GM12878 (cell line): ENCODE results near the gene PPA1. TPM values are rescaled to one million over a fixed set of nuclear protein-coding genes. Genes with fewer than 3 reads are reported as not detected.
"Not testable (repeated sequence)": the region's sequence is repeated elsewhere in the genome, so short reads cannot be mapped to it uniquely, and the experiment has no call there.

Experiments
- ATAC-seq: fragments of 200-7000 bp; cut with Tn5 transposase; 3 replicates; pipeline ENCODE4 v1.9.1; 2020; ENCODE audit warnings: mild to moderate bottlenecking, moderate library complexity
- BruUV-seq: library from RNA; stranded (reverse); fragments of 400-500 nt; replicated peaks from 2 replicates; lab custom pipeline; 2021; lab: Mats Ljungman, UMichigan
- CTCF ChIA-PET: fragments of 300-600 bp; sonication (Branson Sonifier 250); formaldehyde crosslinking; extraction: SDS; loops from one replicate; lab custom pipeline; 2021; ENCODE audit warnings: inconsistent platforms; lab: Yijun Ruan, JAX
- POLR2A ChIA-PET: fragments of 350-600 bp; formaldehyde crosslinking; extraction: SDS; loops from one replicate; lab custom pipeline; 2021; ENCODE audit warnings: inconsistent platforms; lab: Charles Lee
- RAD21 ChIA-PET: fragments of 300-600 bp; sonication (Branson Sonifier 250); formaldehyde crosslinking; loops from one replicate; lab custom pipeline; 2023; ENCODE audit warnings: antibody characterized with exemption; ENCODE audit not compliant: unreplicated experiment; lab: Charles Lee
- SMC1A ChIA-PET: fragments of 300-600 bp; sonication (Branson Sonifier 250); formaldehyde crosslinking; loops from one replicate; lab custom pipeline; 2023; ENCODE audit not compliant: unreplicated experiment, uncharacterized antibody; lab: Charles Lee
- DNase-seq: peaks from one replicate; pipeline ENCODE4 v3.0.0-alpha.2; 2011; ENCODE audit warnings: low read depth, low spot score
- FAIRE-seq: peaks from 3 replicates; lab custom pipeline; 2011; peaks lifted over from hg19 to GRCh38; lab: Jason Lieb, UNC
- H2AFZ ChIP-seq: 2 replicates; pipeline ENCODE4 v1.6.0; 2011; ENCODE audit warnings: low read depth, low read length, control low read depth; ENCODE audit not compliant: control insufficient read depth
- H3K27ac ChIP-seq: 2 replicates; pipeline ENCODE4 v1.5.1; 2011; ENCODE audit warnings: control low read depth; ENCODE audit not compliant: control insufficient read depth, insufficient read depth
- H3K27me3 ChIP-seq, 2 experiments: replicated peaks in 1 of 2; 2 replicates each; pipeline versions ENCODE4 v1.6.0 to v1.6.1; 2011; ENCODE audit warnings: low read length in 1 of 2; ENCODE audit not compliant: control insufficient read depth in 2 of 2, insufficient read depth in 2 of 2
- H3K36me3 ChIP-seq, 2 experiments: 2 replicates each; pipeline ENCODE4 v1.5.1; 2011; ENCODE audit warnings: low read length in 1 of 2; ENCODE audit not compliant: control insufficient read depth in 2 of 2, insufficient read depth in 2 of 2
- H3K4me1 ChIP-seq: 2 replicates; pipeline ENCODE4 v1.6.1; 2011; ENCODE audit warnings: mild to moderate bottlenecking, low read length, moderate library complexity, mixed read lengths; ENCODE audit not compliant: control insufficient read depth, insufficient read depth
- H3K4me2 ChIP-seq: 2 replicates; pipeline ENCODE4 v1.6.0; 2011; ENCODE audit warnings: control low read depth; ENCODE audit not compliant: control insufficient read depth, insufficient read depth
- H3K4me3 ChIP-seq: fragments of 200-600 bp; sonication (generic); 2 replicates; pipeline ENCODE4 v1.5.1; 2016
- H3K79me2 ChIP-seq: 2 replicates; pipeline ENCODE4 v1.6.0; 2011; ENCODE audit warnings: low read length; ENCODE audit not compliant: control insufficient read depth, insufficient read depth
- H3K9ac ChIP-seq: 2 replicates; pipeline ENCODE4 v1.8.0; 2011; ENCODE audit warnings: low read length, control low read depth, mixed read lengths; ENCODE audit not compliant: control insufficient read depth, insufficient read depth
- H3K9me3 ChIP-seq: replicated peaks from 3 replicates; pipeline ENCODE4 v1.5.1; 2011; ENCODE audit warnings: mild to moderate bottlenecking, low read length; ENCODE audit not compliant: control insufficient read depth, insufficient read depth
- H4K20me1 ChIP-seq: 2 replicates; pipeline ENCODE4 v1.6.0; 2011; ENCODE audit not compliant: control insufficient read depth, insufficient read depth
- MTA3 ChIP-seq: IDR thresholded peaks from 2 replicates; pipeline ENCODE4 v1.6.1; 2012; ENCODE audit warnings: low read length, inconsistent platforms, borderline replicate concordance
- WGBS: methylation state at CpG from one replicate; pipeline ENCODE4 v1.1.6; 2016; ENCODE audit warnings: low lambda C conversion rate; ENCODE audit not compliant: insufficient replicate concordance, insufficient coverage; ENCODE audit errors: missing lambda C conversion rate; 5-methylcytosine and 5-hydroxymethylcytosine counted together
- in situ Hi-C: fragments of 300-500 bp; cut with MboI; formaldehyde crosslinking; loops from 9 replicates; pipeline ENCODE4 v1.14.3; 2018; ENCODE audit warnings: mixed read lengths
- intact Hi-C: fragments of 100-400 bp; cut with micrococcal nuclease; formaldehyde crosslinking; loops from one replicate; pipeline ENCODE4 v1.14.2; 2022; ENCODE audit not compliant: unreplicated experiment
- polyA plus RNA-seq, 11 experiments: library from polyadenylated mRNA; depleted of rRNA in 4 of 11; unstranded in 6 of 11; stranded (reverse) in 5 of 11; fragments of >200 nt; fragmentation: Nextera tagmentation in 4 of 11; fragmentation: Illumina TruSeq in 1 of 11; extraction: Ambion mirVana in 4 of 11; extraction: Trizol in 1 of 11; gene quantifications; 1 replicate in 1 of 11; 2 replicates in 10 of 11; pipeline versions ENCODE4 v1.2.1 to v1.2.3, GENCODE V29; 2011 to 2016; ENCODE audit warnings: inconsistent platforms in 2 of 11, missing spikeins in 2 of 11, low read depth in 1 of 11
- total RNA-seq, 4 experiments: library from RNA; depleted of rRNA in 3 of 4; stranded (reverse); fragments of >200 nt in 3 of 4; fragmentation: Illumina TruSeq in 1 of 4; extraction: Trizol in 1 of 4; gene quantifications; 2 replicates each; pipeline versions ENCODE4 v1.2.1 to v1.2.3, GENCODE V29; 2013 to 2021

PPA1 gene
- total and polyA plus RNA-seq, 10 of the 15 experiments (the other 5 are each of a cell fraction or from before 2014, with no cell fraction given), result 224 to 452 (median 346) TPM

DNA sequence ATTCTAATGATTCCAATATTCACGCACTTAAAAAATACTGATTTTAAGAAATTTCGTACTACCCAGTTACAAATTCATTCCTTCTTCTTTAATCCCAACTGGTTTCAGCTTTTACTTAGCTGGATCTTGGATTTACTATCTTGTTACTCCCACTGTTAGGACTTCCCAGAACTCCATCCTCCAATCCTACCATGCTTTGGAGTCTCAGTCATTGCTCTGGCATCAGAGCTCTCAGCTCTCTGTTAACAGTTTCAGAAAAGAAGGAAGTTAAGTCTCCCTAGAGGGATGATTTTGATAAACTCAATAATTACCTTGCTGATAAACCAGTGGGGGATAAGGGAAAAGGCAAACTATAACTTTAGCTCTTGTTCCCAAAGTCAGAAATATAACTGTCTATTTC lies 9.5 kb downstream of the PPA1 start:
- FAIRE-seq, result no peak
- H4K20me1 ChIP-seq, result no peaks in the 10 kb centered on the region; the same call in 1 of the 2 replicates
- WGBS, result 100% methylated on average over 2 of the region's 2 CpGs
- no peak for DNase-seq
- intact Hi-C loops, result no loop called here
- BruUV-seq, result no TSS peak
- H3K36me3 ChIP-seq, result peaks cover 1 to 18% of the 10 kb centered on the region in 2 experiments
- peaks cover 21% of the 10 kb centered on the region for H3K4me1 ChIP-seq
- no peak overlapping the region for H3K4me2 ChIP-seq
- no peak overlapping the region for H3K9ac ChIP-seq
- ChIA-PET POLR2A (interaction anchor here (0.8 to 2.1 kb wide), 3 partner anchors 8 to 130 kb away, joined by 3 to 5 read pairs (median 4); no protein-coding TSS in a partner anchor), CTCF (interaction anchor here (0.6 to 16.2 kb wide), 14 partner anchors 9 to 140 kb away, joined by 3 to 611 read pairs (median 5); partner anchors contain the start of genes PPA1 and TYSND1), RAD21 (interaction anchor here (0.8 to 18.9 kb wide), 7 partner anchors 8 to 182 kb away, joined by 3 to 675 read pairs (median 44); partner anchors contain the start of gene PPA1), SMC1A (interaction anchor here (0.6 to 14.1 kb wide), 13 partner anchors 9 to 352 kb away, joined by 3 to 408 read pairs (median 21); partner anchors contain the start of gene PPA1)
- ATAC-seq, result no peak
- TF ChIP-seq MTA3, result no peak
- H3K27me3 ChIP-seq, result no peaks in the 10 kb centered on the region
- H3K4me3 ChIP-seq, result no peak overlapping the region
- peaks cover 67% of the 10 kb centered on the region for H3K79me2 ChIP-seq
- in situ Hi-C loops, result no loop called here
- no peak overlapping the region for H2AFZ ChIP-seq
- H3K27ac ChIP-seq, result no peak overlapping the region
- H3K9me3 ChIP-seq, result no peaks in the 10 kb centered on the region; the same call in 2 of the 3 replicates

GRCh38 chr10:70222811-70223447 lies 10.3 kb downstream of the PPA1 start:
- intact Hi-C loops, BruUV-seq, FAIRE-seq, H2AFZ ChIP-seq, H3K9ac ChIP-seq, H3K27ac ChIP-seq, H3K9me3 ChIP-seq, ATAC-seq, H3K4me2 ChIP-seq, in situ Hi-C loops, H3K27me3 ChIP-seq, H4K20me1 ChIP-seq, H3K4me3 ChIP-seq, DNase-seq: not testable (repeated sequence)
- Histone ChIP-seq H3K4me1 (peaks cover 21% of the 10 kb centered on the region), H3K79me2 (peaks cover 64% of the 10 kb centered on the region), H3K36me3 (peaks cover 1 to 17% of the 10 kb centered on the region in 2 experiments)
- ChIA-PET CTCF (interaction anchor here (0.6 to 16.2 kb wide), 20 partner anchors 9 to 164 kb away, joined by 3 to 611 read pairs (median 10); partner anchors contain the start of genes NPFFR1, PPA1 and TYSND1), RAD21 (interaction anchor here (0.8 to 18.9 kb wide), 9 partner anchors 9 to 183 kb away, joined by 3 to 675 read pairs (median 43); partner anchors contain the start of gene PPA1), POLR2A (interaction anchor here (0.6 to 2.2 kb wide), 7 partner anchors 9 to 142 kb away, joined by 3 to 18 read pairs (median 4); no protein-coding TSS in a partner anchor), SMC1A (interaction anchor here (1.1 to 14.1 kb wide), 17 partner anchors 9 to 182 kb away, joined by 3 to 408 read pairs (median 12); partner anchors contain the start of genes EIF4EBP2, PPA1 and SAR1A)
- 69% methylated on average over 9 of the region's 9 CpGs for WGBS
